ENCODE data around the gene VPS35L.
"Not testable (repeated sequence)": the region's sequence is repeated elsewhere in the genome, so short reads cannot be mapped to it uniquely, and the experiment has no call there.

VPS35L gene

DNA sequence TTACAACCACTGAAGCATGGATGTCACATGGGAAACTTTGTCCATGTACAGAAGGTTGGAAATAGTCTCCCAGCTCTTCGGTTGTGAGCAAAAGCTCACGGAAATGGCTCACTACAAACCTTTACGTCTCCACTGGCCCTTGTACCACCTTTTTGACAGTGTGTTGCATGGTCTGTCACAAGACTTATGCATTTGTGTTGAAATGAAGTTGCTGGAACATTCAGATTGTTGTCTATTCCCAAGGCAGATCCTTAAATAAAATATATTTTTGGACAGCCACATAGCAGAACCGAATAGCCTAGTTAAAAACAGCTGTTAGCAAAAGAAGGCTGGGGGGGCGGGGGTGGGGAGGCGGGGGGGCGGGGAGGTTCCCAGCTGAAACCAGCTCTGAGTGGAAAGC, 123.3 kb downstream of the VPS35L start:
- Histone ChIP-seq H3F3A (ENCODE audit: control insufficient read depth, insufficient read depth) (no peaks in the 10 kb centered on the region), H3K27ac (ENCODE audit: low read depth, low read length) (no peak overlapping the region), H3K4me1 (ENCODE audit: control insufficient read depth, low read length) (no peaks in the 10 kb centered on the region), H3K4me3 (ENCODE audit: low read length) (no peak overlapping the region), H3K9me2 (replicated peaks; ENCODE audit: control insufficient read depth, low read length) (no peaks in the 10 kb centered on the region), H3K79me2 (ENCODE audit: control insufficient read depth, low read length) (no peaks in the 10 kb centered on the region), H3K36me3 (ENCODE audit: control insufficient read depth, low read length) (no peaks in the 10 kb centered on the region; the same call in 1 of the 2 replicates), H3K9me3 (ENCODE audit: control insufficient read depth, insufficient read depth, low read length) (no peaks in the 10 kb centered on the region), H3K27me3 (ENCODE audit: control insufficient read depth, low read length) (no peaks in the 10 kb centered on the region), H3K4me2 (ENCODE audit: low read length) (no peak overlapping the region), H4K20me1 (ENCODE audit: control insufficient read depth, insufficient read depth, low read depth, low read length) (no peaks in the 10 kb centered on the region)
- TF ChIP-seq, protein P1, sequence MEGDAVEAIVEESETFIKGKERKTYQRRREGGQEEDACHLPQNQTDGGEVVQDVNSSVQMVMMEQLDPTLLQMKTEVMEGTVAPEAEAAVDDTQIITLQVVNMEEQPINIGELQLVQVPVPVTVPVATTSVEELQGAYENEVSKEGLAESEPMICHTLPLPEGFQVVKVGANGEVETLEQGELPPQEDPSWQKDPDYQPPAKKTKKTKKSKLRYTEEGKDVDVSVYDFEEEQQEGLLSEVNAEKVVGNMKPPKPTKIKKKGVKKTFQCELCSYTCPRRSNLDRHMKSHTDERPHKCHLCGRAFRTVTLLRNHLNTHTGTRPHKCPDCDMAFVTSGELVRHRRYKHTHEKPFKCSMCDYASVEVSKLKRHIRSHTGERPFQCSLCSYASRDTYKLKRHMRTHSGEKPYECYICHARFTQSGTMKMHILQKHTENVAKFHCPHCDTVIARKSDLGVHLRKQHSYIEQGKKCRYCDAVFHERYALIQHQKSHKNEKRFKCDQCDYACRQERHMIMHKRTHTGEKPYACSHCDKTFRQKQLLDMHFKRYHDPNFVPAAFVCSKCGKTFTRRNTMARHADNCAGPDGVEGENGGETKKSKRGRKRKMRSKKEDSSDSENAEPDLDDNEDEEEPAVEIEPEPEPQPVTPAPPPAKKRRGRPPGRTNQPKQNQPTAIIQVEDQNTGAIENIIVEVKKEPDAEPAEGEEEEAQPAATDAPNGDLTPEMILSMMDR (IDR thresholded peaks at IDR 0.05; ENCODE audit: low read depth, low read length, poor library complexity, severe bottlenecking): no peak
- TF ChIP-seq EZH2phosphoT487 (IDR thresholded peaks at IDR 0.05; ENCODE audit: borderline replicate concordance, low read length): no peak

DNA sequence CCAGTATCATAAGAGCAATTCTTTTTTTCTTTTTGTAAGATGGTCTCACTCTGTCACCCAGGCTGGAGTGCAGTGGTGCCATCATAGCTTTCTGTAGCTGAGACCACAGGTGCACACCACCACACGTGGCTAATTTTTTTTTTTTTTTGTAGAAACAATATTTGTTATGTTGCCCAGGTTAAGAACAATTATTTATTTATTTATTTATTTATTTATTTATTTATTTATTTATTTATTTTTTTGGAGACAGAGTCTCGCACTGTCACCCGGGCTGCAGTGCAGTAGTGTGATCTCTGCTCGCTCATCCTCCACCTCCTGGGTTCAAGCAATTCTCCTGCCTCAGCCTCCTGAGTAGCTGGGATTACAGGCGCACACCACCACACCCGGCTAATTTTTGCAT, 123.8 kb downstream of the VPS35L start:
- not testable (repeated sequence) for H3K36me3 ChIP-seq (ENCODE audit: control insufficient read depth, low read length); H3K4me1 ChIP-seq (ENCODE audit: control insufficient read depth, low read length); H3K79me2 ChIP-seq (ENCODE audit: control insufficient read depth, low read length); H3K9me2 ChIP-seq (replicated peaks; ENCODE audit: control insufficient read depth, low read length); H3K27ac ChIP-seq (ENCODE audit: low read depth, low read length); H3F3A ChIP-seq (ENCODE audit: control insufficient read depth, insufficient read depth); H3K4me2 ChIP-seq (ENCODE audit: low read length); H3K9me3 ChIP-seq (ENCODE audit: control insufficient read depth, insufficient read depth, low read length); H3K27me3 ChIP-seq (ENCODE audit: control insufficient read depth, low read length); H3K4me3 ChIP-seq (ENCODE audit: low read length); H4K20me1 ChIP-seq (ENCODE audit: control insufficient read depth, insufficient read depth, low read depth, low read length)

DNA sequence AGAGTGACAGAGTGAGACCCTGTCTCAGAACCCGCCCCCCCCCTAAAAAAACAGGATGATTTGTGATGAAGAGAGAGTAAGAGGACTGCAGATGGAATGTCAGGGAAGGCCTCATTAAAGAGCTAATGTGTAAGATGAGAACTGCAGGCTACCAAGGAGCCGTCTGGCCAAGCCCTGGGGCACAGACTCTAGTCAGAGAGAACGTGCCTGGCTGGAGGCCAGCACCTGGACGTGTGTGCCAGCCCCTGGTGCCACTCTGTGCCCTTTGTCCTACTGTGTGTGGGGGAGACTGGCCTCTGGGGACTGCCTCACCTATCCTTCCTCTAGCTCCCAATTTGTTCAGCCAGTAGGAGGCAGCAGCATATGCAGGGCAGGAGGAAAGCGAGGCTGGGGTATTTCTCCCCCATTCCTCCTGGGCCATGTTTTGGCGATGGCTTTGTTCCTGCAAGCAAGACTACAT, 125.4 kb downstream of the VPS35L start:
- H3F3A ChIP-seq (ENCODE audit: control insufficient read depth, insufficient read depth): no peaks in the 10 kb centered on the region
- H3K79me2 ChIP-seq (ENCODE audit: control insufficient read depth, low read length): no peaks in the 10 kb centered on the region
- TF ChIP-seq, protein P1 (IDR thresholded peaks at IDR 0.05; ENCODE audit: low read depth, low read length, poor library complexity, severe bottlenecking): peak; percentile 26
- no peak for TF ChIP-seq EZH2phosphoT487 (IDR thresholded peaks at IDR 0.05; ENCODE audit: borderline replicate concordance, low read length)
- no peak overlapping the region for H3K27ac ChIP-seq (ENCODE audit: low read depth, low read length)
- no peaks in the 10 kb centered on the region; the same call in 1 of the 2 replicates for H3K36me3 ChIP-seq (ENCODE audit: control insufficient read depth, low read length)
- H4K20me1 ChIP-seq (ENCODE audit: control insufficient read depth, insufficient read depth, low read depth, low read length): no peaks in the 10 kb centered on the region
- no peaks in the 10 kb centered on the region for H3K9me3 ChIP-seq (ENCODE audit: control insufficient read depth, insufficient read depth, low read length)
- H3K9me2 ChIP-seq (replicated peaks; ENCODE audit: control insufficient read depth, low read length): no peaks in the 10 kb centered on the region
- H3K27me3 ChIP-seq (ENCODE audit: control insufficient read depth, low read length): no peaks in the 10 kb centered on the region
- no peak overlapping the region for H3K4me3 ChIP-seq (ENCODE audit: low read length)
- H3K4me1 ChIP-seq (ENCODE audit: control insufficient read depth, low read length): no peaks in the 10 kb centered on the region
- H3K4me2 ChIP-seq (ENCODE audit: low read length): no peak overlapping the region

DNA sequence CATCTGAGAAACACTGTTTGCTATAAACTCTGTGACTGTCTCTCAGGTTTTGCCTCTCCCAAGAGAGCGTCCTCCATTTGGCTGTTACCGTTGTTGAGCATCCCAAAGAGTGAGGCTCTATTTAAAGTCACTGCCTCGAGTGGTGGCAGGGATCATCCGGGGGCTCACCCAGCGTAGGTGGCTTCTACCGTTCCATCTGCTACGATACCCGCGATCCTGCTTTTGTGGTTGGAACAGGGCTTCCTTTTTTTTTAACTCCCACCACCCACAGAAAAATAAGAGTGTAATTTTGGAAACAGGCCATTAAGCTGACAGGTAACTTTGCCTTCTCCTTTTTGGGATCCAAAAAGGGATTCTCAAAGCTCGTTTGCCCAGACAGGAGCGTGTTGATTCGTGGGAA, 126.1 kb downstream of the VPS35L start:
- no peak overlapping the region for H3K4me3 ChIP-seq (ENCODE audit: low read length)
- H3K27me3 ChIP-seq (ENCODE audit: control insufficient read depth, low read length): no peaks in the 10 kb centered on the region
- no peaks in the 10 kb centered on the region for H3K9me3 ChIP-seq (ENCODE audit: control insufficient read depth, insufficient read depth, low read length)
- no peaks in the 10 kb centered on the region for H3K9me2 ChIP-seq (replicated peaks; ENCODE audit: control insufficient read depth, low read length)
- H3K79me2 ChIP-seq (ENCODE audit: control insufficient read depth, low read length): no peaks in the 10 kb centered on the region
- no peak overlapping the region for H3K27ac ChIP-seq (ENCODE audit: low read depth, low read length)
- no peaks in the 10 kb centered on the region for H3K4me1 ChIP-seq (ENCODE audit: control insufficient read depth, low read length)
- H3K36me3 ChIP-seq (ENCODE audit: control insufficient read depth, low read length): no peaks in the 10 kb centered on the region; the same call in 1 of the 2 replicates
- TF ChIP-seq, protein P1 (IDR thresholded peaks at IDR 0.05; ENCODE audit: low read depth, low read length, poor library complexity, severe bottlenecking): no peak
- no peak for TF ChIP-seq EZH2phosphoT487 (IDR thresholded peaks at IDR 0.05; ENCODE audit: borderline replicate concordance, low read length)
- no peaks in the 10 kb centered on the region for H4K20me1 ChIP-seq (ENCODE audit: control insufficient read depth, insufficient read depth, low read depth, low read length)
- no peak overlapping the region for H3K4me2 ChIP-seq (ENCODE audit: low read length)
- H3F3A ChIP-seq (ENCODE audit: control insufficient read depth, insufficient read depth): no peaks in the 10 kb centered on the region

All from DOHH2 (cell line).